Upper lobe of left lung (tissue), 6 donors: ENCODE measurements around the gene CAPZB. TPM values are rescaled to one million over a fixed set of nuclear protein-coding genes. Genes with fewer than 3 reads are reported as not detected.
A peak's percentile ranks its signal among the peaks of the same experiment; 100 is the strongest.

Experiments
- ATAC-seq, 2 donors: fragments of 200-7000 bp; cut with Tn5 transposase; one replicate each; pipeline ENCODE4 v1.9.1; 2022; ENCODE audit warnings: mild to moderate bottlenecking in 2 of 2, moderate library complexity in 2 of 2; ENCODE audit not compliant: low FRiP score in 2 of 2
- DNase-seq, 2 donors: peaks; one replicate each; pipeline ENCODE4 v3.0.0-alpha.2; 2019 to 2020
- H3K27ac ChIP-seq, 4 donors: fragments of 200-600 bp; sonication (generic); one replicate each; pipeline ENCODE4 v1.5.1; 2016 to 2019
- H3K27me3 ChIP-seq, 4 donors: fragments of 200-600 bp; sonication (generic); one replicate each; pipeline ENCODE4 v1.5.1; 2017 to 2019
- H3K36me3 ChIP-seq, 4 donors: fragments of 200-600 bp; sonication (generic); one replicate each; pipeline ENCODE4 v1.5.1; 2016 to 2019
- H3K4me1 ChIP-seq, 4 donors: fragments of 200-600 bp; sonication (generic); one replicate each; pipeline ENCODE4 v1.5.1; 2018 to 2019
- H3K4me3 ChIP-seq, 4 donors: fragments of 200-600 bp; sonication (generic); one replicate each; pipeline ENCODE4 v1.5.1; 2017 to 2019; ENCODE audit warnings: mild to moderate bottlenecking in 2 of 4, moderate library complexity in 1 of 4
- H3K9me3 ChIP-seq, 4 donors: fragments of 200-600 bp; sonication (generic); one replicate each; pipeline ENCODE4 v1.5.1; 2018 to 2019
- EP300 ChIP-seq, 4 donors: sonication (generic); formaldehyde crosslinking; IDR thresholded peaks; one replicate each; pipeline ENCODE4 v1.5.1; 2017; ENCODE audit warnings: antibody characterized with exemption in 4 of 4, control low read depth in 2 of 4
- POLR2A ChIP-seq, 4 donors: fragments of 450-650 bp; IDR thresholded peaks; one replicate each; pipeline ENCODE4 v1.5.1; 2016 to 2017; ENCODE audit warnings: antibody characterized with exemption in 4 of 4, mild to moderate bottlenecking in 2 of 4
- POLR2AphosphoS5 ChIP-seq, 2 donors: sonication (generic); formaldehyde crosslinking; IDR thresholded peaks; one replicate each; pipeline ENCODE4 v1.5.1; 2017; ENCODE audit warnings: antibody characterized with exemption in 2 of 2
- WGBS, 2 donors: methylation state at CpG; one replicate each; pipeline ENCODE4 v1.1.5; 2017 to 2018; 5-methylcytosine and 5-hydroxymethylcytosine counted together
- total RNA-seq, 6 donors: library from RNA; depleted of rRNA in 4 of 6; stranded (reverse); fragments of >200 nt in 4 of 6; gene quantifications; one replicate each; pipeline versions ENCODE4 v1.1.0 to v1.2.1, GENCODE V29; 2016 to 2021
- TF ChIP-seq, protein P1 (sequence below), 6 experiments: fragments of 450-650 bp in 4 of 6; fragments of 200-600 bp in 2 of 6; sonication (generic) in 2 of 6; IDR thresholded peaks; one replicate each; pipeline ENCODE4 v1.5.1; 2016 to 2019; ENCODE audit warnings: antibody characterized with exemption in 6 of 6
- donor health status: DM: no; HTN: no; CAD: no; lungs with moderate emphysema.
- donor health status: DM: no; HTN: yes; CAD: no; lungs with severe emphysema.

The CAPZB gene
- total RNA-seq, 6 donors from 2014 or later = 96.4 to 303 (median 144) TPM

DNA sequence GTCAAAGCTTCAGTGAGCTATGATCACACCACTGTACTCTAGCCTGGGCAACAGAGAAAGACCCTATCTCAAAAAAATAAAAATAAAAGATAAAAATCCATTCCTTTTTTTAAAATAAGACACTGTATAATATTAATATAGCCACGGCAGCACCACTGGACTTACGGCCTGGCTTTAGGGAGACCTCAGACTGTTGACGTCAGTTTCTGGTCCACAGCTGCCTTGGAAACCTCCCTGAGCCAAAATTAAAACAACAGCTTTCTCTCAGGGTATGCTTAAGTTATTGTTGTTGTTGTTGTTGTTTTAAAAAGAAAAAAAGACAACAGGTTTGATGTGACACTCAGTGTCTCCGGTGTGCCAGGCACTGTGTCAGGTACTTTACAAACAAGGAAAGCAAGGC, 42.0 kb downstream of the CAPZB start:
- ATAC-seq = peak in 1 of 2 donors; percentile 62
- H3K27ac ChIP-seq = peak overlapping the region; percentile 47 to 80 (median 60)
- H3K4me1 ChIP-seq = peaks cover 58 to 79% (median 67%) of the 10 kb centered on the region in 4 donors
- no peaks in the 10 kb centered on the region for H3K9me3 ChIP-seq
- H3K36me3 ChIP-seq = no peaks in the 10 kb centered on the region
- 76 to 81% methylated on average over 4 of the region's 4 CpGs for WGBS, 2 donors
- TF ChIP-seq, protein P1, sequence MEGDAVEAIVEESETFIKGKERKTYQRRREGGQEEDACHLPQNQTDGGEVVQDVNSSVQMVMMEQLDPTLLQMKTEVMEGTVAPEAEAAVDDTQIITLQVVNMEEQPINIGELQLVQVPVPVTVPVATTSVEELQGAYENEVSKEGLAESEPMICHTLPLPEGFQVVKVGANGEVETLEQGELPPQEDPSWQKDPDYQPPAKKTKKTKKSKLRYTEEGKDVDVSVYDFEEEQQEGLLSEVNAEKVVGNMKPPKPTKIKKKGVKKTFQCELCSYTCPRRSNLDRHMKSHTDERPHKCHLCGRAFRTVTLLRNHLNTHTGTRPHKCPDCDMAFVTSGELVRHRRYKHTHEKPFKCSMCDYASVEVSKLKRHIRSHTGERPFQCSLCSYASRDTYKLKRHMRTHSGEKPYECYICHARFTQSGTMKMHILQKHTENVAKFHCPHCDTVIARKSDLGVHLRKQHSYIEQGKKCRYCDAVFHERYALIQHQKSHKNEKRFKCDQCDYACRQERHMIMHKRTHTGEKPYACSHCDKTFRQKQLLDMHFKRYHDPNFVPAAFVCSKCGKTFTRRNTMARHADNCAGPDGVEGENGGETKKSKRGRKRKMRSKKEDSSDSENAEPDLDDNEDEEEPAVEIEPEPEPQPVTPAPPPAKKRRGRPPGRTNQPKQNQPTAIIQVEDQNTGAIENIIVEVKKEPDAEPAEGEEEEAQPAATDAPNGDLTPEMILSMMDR (IDR thresholded peaks at IDR 0.05) = no peak
- TF ChIP-seq POLR2AphosphoS5 (IDR thresholded peaks at IDR 0.05) (no peak), POLR2A (IDR thresholded peaks at IDR 0.05) (no peak), EP300 (IDR thresholded peaks at IDR 0.05) (no peak)
- H3K27me3 ChIP-seq = no peaks in the 10 kb centered on the region
- no peak for DNase-seq
- H3K4me3 ChIP-seq = no peak overlapping the region

DNA sequence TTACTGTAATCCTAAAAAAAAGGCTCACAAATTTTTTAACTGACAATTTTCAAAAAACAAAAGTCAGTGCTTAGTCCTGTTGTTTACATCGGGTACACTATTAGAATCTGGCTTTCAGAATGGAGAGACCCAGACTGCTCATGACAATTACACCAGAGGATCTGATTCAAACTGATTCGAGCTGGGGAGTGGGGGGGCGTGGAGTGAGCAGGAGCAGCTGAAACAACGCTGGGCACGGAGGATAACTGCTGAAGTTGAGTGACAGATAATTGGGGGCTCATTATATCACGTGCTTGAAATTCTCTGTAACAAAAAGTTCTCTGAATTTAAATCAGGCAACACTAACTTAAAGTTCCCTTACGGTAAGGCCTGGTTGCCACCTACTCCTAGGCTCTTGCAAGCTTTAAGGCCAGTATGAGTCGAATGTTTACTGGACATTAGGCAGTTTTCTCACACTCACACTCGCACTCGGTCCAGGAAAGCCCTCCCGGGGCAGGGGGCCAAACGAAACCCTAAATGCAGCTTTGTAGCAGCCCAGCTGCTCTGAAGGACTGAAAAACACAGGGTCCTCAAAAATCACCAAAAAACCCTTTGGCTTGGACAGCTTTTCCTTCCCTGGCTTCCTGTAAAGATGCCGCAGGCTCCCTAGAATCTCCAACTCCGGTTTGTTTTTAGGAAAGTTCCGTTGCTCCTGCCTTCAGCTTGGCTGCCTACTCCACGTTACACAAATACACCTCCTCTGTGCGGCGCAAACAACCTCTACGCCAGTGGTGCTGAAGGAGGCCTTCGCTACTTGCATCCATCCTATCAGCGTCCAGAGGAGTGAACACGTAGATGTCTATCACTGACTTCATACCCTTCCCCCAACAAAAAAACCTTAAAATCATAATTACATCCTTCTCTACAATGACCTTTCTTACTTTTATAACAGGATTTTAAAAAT, 42.9 kb downstream of the CAPZB start:
- Histone ChIP-seq H3K27me3 (no peaks in the 10 kb centered on the region), H3K4me1 (peaks cover 55 to 80% (median 73%) of the 10 kb centered on the region in 4 donors), H3K27ac (peak overlapping the region; percentile 47 to 80 (median 60)), H3K36me3 (no peaks in the 10 kb centered on the region), H3K4me3 (no peak overlapping the region), H3K9me3 (no peaks in the 10 kb centered on the region)
- TF ChIP-seq POLR2AphosphoS5 (IDR thresholded peaks at IDR 0.05) (no peak), EP300 (IDR thresholded peaks at IDR 0.05) (no peak), POLR2A (IDR thresholded peaks at IDR 0.05) (no peak)
- TF ChIP-seq, protein P1 (IDR thresholded peaks at IDR 0.05) = no peak
- DNase-seq (no peak), ATAC-seq (no peak)
- 75 to 77% methylated on average over 21 to 22 of the region's 22 CpGs for WGBS, 2 donors

DNA sequence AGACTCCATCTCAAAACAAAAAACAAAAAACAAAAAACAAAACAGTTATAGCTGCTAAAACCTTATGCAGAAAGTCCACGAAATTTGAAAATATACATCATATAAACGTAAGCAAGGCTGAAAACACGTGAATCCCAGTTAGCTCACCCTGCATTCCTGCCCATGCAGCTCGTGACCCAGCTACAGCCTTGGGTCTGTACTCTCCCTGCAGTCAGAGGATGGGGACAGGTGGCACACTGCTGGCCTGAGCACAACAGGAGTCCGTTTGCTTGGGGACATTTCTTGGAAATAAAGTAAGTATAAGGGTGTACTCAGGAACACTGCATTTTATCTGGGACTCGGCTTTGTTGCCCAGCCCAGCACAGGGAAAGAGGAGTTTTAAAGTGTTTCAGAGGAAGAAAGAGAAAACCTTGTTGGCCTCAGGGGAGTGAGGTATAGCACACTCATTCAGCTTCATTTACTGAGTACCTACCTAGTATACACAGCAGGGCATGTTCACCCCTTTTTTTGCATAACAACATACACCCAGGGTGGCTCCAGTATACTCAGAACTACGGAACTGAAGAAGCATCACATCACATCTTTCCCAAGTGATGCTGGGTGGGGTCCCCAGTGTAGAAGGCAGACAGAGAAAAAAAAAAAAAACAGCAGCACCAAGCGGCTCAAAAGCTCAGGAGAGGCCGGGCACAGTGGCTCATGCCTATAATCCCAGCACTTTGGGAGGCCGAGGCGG, 44.1 kb downstream of the CAPZB start:
- WGBS, 2 donors = 88 to 93% methylated on average over 11 of the region's 11 CpGs
- H3K27me3 ChIP-seq = no peaks in the 10 kb centered on the region
- H3K27ac ChIP-seq = peak overlapping the region; percentile 32 to 56 (median 46)
- DNase-seq = no peak
- H3K9me3 ChIP-seq = no peaks in the 10 kb centered on the region
- ATAC-seq = no peak
- H3K36me3 ChIP-seq = no peaks in the 10 kb centered on the region
- peaks cover 62 to 87% (median 79%) of the 10 kb centered on the region in 4 donors for H3K4me1 ChIP-seq
- H3K4me3 ChIP-seq = no peak overlapping the region
- TF ChIP-seq POLR2A (IDR thresholded peaks at IDR 0.05) = no peak

DNA sequence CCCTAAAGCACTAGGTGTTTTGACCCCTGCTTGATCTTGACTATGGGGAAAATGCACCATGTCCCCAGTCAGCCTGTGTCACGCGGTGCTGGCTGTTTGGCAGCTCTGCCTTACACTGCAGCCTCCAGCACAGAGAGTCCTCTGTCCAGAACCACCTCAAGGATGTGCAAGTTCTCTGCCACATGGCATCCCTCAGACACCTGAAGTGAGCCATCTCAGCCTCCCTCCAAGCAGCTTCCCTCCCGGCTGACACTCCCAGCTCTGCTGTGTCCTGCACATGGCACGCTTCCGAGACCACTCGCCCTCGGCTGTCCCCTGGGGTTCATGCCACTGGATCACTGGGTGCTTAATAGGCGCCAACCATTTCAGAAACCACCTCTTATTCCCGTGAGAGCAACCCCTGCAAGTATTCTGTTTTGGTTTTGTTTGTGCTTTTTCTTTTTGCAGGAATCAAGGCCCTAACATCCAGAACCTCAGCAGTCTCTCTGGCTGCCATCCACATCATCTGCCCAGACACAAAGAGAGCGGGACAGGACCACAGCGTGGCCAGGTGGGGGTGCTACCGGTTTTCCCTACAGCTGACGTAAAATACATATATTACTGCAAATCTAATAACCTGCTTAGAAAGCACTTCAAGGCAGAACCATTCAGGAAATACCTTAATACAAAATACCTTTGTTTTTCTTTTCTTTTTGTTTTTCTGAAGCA, 45.7 kb downstream of the CAPZB start:
- Histone ChIP-seq H3K27ac (peak overlapping the region; percentile 71 to 88 (median 81)), H3K4me1 (peaks cover 64 to 86% (median 79%) of the 10 kb centered on the region in 4 donors), H3K27me3 (no peaks in the 10 kb centered on the region), H3K9me3 (no peaks in the 10 kb centered on the region), H3K4me3 (no peak overlapping the region), H3K36me3 (no peaks in the 10 kb centered on the region)
- ATAC-seq = no peak
- 78 to 82% methylated on average over 11 to 13 of the region's 13 CpGs for WGBS, 2 donors
- DNase-seq = no peak
- TF ChIP-seq, protein P1 (IDR thresholded peaks at IDR 0.05) = no peak
- TF ChIP-seq POLR2AphosphoS5 (IDR thresholded peaks at IDR 0.05) = no peak
